Parathyroid adenoma (tissue), 2 donors: ENCODE data around the gene MORN4.
A peak's percentile ranks its signal among the peaks of the same experiment; 100 is the strongest.

Experiments
- H2AFZ ChIP-seq: fragments of 300-600 bp; sonication (generic); one replicate; pipeline ENCODE4 v1.7.0; 2017; ENCODE audit warnings: antibody characterized with exemption, mild to moderate bottlenecking
- H3K27ac ChIP-seq: fragments of 300-600 bp; sonication (generic); one replicate; pipeline ENCODE4 v1.7.0; 2017
- H3K27me3 ChIP-seq: fragments of 300-600 bp; sonication (generic); one replicate; pipeline ENCODE4 v1.7.0; 2017; ENCODE audit warnings: low read length; ENCODE audit not compliant: control insufficient read depth, insufficient read depth
- H3K36me3 ChIP-seq: fragments of 300-600 bp; sonication (generic); one replicate; pipeline ENCODE4 v1.7.0; 2017; ENCODE audit warnings: low read length; ENCODE audit not compliant: control insufficient read depth, insufficient read depth
- H3K4me1 ChIP-seq: fragments of 300-600 bp; sonication (generic); one replicate; pipeline ENCODE4 v1.7.0; 2017; ENCODE audit warnings: control low read depth
- H3K4me2 ChIP-seq: fragments of 300-600 bp; sonication (generic); one replicate; pipeline ENCODE4 v1.7.0; 2017; ENCODE audit warnings: low read length
- H3K4me3 ChIP-seq: fragments of 300-600 bp; sonication (generic); one replicate; pipeline ENCODE4 v1.7.0; 2017; ENCODE audit warnings: low read depth, low read length
- H3K79me2 ChIP-seq: fragments of 300-600 bp; sonication (generic); one replicate; pipeline ENCODE4 v1.7.0; 2017; ENCODE audit warnings: control low read depth
- H3K9ac ChIP-seq: fragments of 300-600 bp; sonication (generic); one replicate; pipeline ENCODE4 v1.7.0; 2017; ENCODE audit warnings: mild to moderate bottlenecking
- H3K9me3 ChIP-seq: fragments of 300-600 bp; sonication (generic); one replicate; pipeline ENCODE4 v1.7.0; 2017; ENCODE audit warnings: low read length; ENCODE audit not compliant: control insufficient read depth
- TF ChIP-seq, protein P1 (sequence below): fragments of 300-600 bp; sonication (generic); IDR thresholded peaks from one replicate; pipeline ENCODE4 v1.7.0; 2017; ENCODE audit warnings: antibody characterized with exemption, mild to moderate bottlenecking
- donor health status: primary hyperparathyroidism.

The MORN4 gene

DNA sequence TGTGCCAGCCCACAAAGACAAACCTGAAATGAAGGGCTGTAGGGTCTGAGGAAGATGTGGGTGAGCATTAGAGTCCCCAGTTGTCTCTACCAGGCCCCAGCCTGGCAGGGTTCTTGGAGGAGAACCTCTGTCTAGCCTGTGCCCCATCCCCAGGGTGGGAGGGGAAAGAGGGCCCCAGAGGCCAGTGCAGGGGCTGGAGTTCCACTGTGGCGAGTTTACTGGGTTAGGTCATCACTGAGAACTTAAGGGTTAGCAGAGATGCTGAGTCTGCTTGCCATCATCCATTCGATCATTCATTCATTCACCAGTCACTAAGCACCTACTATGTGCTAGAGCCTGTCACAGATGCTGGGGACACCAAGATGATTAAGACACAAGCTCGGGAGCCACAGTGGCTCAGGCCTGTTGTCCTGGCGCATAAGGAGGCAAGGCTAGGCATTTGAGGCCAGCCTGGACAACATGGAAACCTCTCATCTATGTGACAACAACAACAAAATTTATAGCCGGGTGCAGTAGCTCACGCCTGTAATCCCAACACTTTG lies 58.1 kb downstream of the MORN4 start:
- Histone ChIP-seq H3K9ac (no peak overlapping the region), H3K4me3 (no peak overlapping the region), H3K9me3 (no peaks in the 10 kb centered on the region), H3K36me3 (no peaks in the 10 kb centered on the region), H2AFZ (no peak overlapping the region), H3K4me1 (peaks cover 20% of the 10 kb centered on the region), H3K4me2 (no peak overlapping the region), H3K79me2 (no peaks in the 10 kb centered on the region), H3K27me3 (no peaks in the 10 kb centered on the region), H3K27ac (peak overlapping the region; percentile 74)
- TF ChIP-seq, protein P1, sequence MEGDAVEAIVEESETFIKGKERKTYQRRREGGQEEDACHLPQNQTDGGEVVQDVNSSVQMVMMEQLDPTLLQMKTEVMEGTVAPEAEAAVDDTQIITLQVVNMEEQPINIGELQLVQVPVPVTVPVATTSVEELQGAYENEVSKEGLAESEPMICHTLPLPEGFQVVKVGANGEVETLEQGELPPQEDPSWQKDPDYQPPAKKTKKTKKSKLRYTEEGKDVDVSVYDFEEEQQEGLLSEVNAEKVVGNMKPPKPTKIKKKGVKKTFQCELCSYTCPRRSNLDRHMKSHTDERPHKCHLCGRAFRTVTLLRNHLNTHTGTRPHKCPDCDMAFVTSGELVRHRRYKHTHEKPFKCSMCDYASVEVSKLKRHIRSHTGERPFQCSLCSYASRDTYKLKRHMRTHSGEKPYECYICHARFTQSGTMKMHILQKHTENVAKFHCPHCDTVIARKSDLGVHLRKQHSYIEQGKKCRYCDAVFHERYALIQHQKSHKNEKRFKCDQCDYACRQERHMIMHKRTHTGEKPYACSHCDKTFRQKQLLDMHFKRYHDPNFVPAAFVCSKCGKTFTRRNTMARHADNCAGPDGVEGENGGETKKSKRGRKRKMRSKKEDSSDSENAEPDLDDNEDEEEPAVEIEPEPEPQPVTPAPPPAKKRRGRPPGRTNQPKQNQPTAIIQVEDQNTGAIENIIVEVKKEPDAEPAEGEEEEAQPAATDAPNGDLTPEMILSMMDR = no peak

DNA sequence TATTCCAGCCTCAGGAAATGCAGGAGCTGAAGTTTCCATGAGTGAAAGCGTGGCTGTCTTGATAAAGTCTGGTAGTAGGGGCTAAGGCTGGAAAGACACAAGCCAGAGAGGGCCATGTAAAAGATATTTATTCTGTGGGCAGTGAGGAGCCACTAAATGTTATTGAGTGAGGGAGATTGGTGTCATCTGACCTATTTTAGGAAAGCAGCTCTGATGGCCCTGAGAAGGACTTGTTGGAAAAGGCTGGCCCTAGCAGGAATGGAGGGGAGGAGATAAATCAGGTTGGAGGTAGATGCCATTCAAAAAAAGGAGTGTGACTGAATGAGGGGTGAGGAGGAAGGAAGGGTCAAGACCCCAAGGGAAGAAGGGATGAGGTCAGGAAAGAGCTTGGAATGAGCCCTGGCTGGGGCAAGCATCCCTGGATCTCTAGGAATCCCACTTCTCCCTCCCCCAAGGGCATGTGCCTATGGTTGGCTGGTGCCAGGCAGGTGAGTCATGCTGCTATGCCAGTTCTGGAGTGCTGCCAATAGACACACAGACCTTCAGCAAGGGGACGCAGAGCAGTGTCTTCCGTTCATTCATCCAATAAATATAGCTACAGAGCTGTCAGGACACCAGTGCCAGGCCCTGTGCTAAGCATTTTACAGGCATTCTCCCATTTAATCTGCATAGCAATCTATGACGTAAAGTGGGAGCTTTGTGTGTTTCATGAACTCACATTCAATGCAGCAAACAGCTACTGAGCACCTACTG lies 58.8 kb downstream of the MORN4 start:
- no peaks in the 10 kb centered on the region for H3K36me3 ChIP-seq
- peak overlapping the region; percentile 10 for H2AFZ ChIP-seq
- H3K27me3 ChIP-seq = no peaks in the 10 kb centered on the region
- no peak overlapping the region for H3K9ac ChIP-seq
- H3K27ac ChIP-seq = peak overlapping the region; percentile 74
- TF ChIP-seq, protein P1 = no peak
- no peak overlapping the region for H3K4me3 ChIP-seq
- H3K4me2 ChIP-seq = no peak overlapping the region
- H3K79me2 ChIP-seq = no peaks in the 10 kb centered on the region
- H3K9me3 ChIP-seq = no peaks in the 10 kb centered on the region
- H3K4me1 ChIP-seq = peaks cover 20% of the 10 kb centered on the region

DNA sequence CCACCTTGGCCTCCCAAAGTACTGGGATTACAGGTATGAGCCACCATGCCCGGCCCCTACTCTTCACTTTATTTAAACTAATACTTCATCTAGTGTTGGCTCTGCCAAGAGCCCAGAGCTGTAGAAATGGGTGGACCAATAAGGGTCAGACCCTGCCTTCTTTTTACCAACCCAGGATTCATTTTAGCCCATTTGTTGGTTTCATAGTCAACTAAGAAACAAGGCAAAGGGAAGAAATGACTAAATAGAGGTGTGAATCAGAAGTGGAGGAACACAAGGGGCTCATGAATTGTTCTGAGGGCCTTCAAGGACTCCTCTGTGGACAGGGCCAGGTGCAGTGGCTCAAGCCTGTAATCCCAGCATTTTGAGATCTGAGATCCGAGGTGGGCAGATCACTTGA lies 59.6 kb downstream of the MORN4 start:
- Histone ChIP-seq H3K4me3 (no peak overlapping the region), H3K27me3 (no peaks in the 10 kb centered on the region), H3K79me2 (no peaks in the 10 kb centered on the region), H3K9me3 (no peaks in the 10 kb centered on the region), H3K9ac (no peak overlapping the region), H3K4me1 (peaks cover 20% of the 10 kb centered on the region), H2AFZ (no peak overlapping the region), H3K4me2 (no peak overlapping the region), H3K27ac (no peak overlapping the region), H3K36me3 (no peaks in the 10 kb centered on the region)
- TF ChIP-seq, protein P1 = no peak

DNA sequence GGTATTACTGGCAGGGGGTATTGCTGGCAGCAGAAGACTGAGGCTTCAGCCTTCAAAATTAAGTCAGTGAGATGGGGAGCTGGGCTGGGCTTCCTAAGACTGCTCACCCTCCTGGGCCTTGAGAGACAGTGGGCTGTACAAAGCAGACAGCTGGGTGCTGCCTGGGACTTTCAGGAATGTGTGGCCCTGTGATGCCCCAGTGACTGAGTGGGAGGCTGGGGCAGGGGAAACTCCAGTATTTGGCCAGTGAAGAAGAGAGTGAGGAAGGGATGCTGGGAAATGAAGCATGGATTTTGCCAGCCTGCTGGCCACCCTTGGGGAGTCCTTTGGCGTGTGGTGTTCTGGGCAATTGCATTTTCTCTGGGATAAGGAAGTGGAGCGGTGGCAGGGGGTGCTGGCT lies 60.3 kb downstream of the MORN4 start:
- Histone ChIP-seq H3K36me3 (no peaks in the 10 kb centered on the region), H3K4me3 (no peak overlapping the region), H3K79me2 (no peaks in the 10 kb centered on the region), H3K4me2 (no peak overlapping the region), H3K27ac (no peak overlapping the region), H3K4me1 (peaks cover 20% of the 10 kb centered on the region), H3K9me3 (no peaks in the 10 kb centered on the region), H2AFZ (no peak overlapping the region), H3K9ac (no peak overlapping the region), H3K27me3 (no peaks in the 10 kb centered on the region)
- TF ChIP-seq, protein P1 = no peak
